Measurements from ENCODE around the gene OCLN. TPM values are rescaled to one million over a fixed set of nuclear protein-coding genes. Genes with fewer than 3 reads are reported as not detected.
"Not testable (repeated sequence)": the region's sequence is repeated elsewhere in the genome, so short reads cannot be mapped to it uniquely, and the experiment has no call there.

Gene OCLN
- 100 to 1,000 TPM in 1 of 4 donors, 10 to 100 TPM in 3; 74.9 to 112 (median 92.4) TPM for total RNA-seq

- H3K36me3 ChIP-seq: no peaks in the 10 kb centered on the region
- DNase-seq: peak; percentile 85
- H3K4me3 ChIP-seq: peak within 1 kb of the TSS; percentile 60 to 66 (median 65)
- WGBS, 2 donors (ENCODE audit: low coverage in 1 of 2): 3% methylated on average over 45 of the region's 56 CpGs; no CpG with 5 or more reads in 1 of the 2 donors
- intact Hi-C loops (cut with DNase I; ENCODE audit: low total_unique reads): no loop called here
- H3K9me3 ChIP-seq: no peaks in the 10 kb centered on the region
- peak in 3 of 5 experiments; percentile 19 to 58 (median 35) for TF ChIP-seq CTCF (IDR thresholded peaks at IDR 0.05)
- TF ChIP-seq POLR2AphosphoS5 (IDR thresholded peaks at IDR 0.05): peak; percentile 65 to 96 (median 90)
- TF ChIP-seq EP300 (IDR thresholded peaks at IDR 0.05; ENCODE audit: low read depth): no peak
- peak; percentile 96 for TF ChIP-seq POLR2A (IDR thresholded peaks at IDR 0.05)
- peak within 1 kb of the TSS; percentile 86 to 92 (median 88) for H3K27ac ChIP-seq
- in situ Hi-C loops (cut with MboI; ENCODE audit: low pct_ligation_motif_present in 1 of 4, low pct_unique_long_range_greater_than_20kb in 1 of 4, low sequenced_read_pairs in 3 of 4): no loop called here
- peaks cover 40% of the 10 kb centered on the region for H3K27me3 ChIP-seq
- peaks cover 0 to 40% (median 11%) of the 10 kb centered on the region in 4 donors for H3K4me1 ChIP-seq
These were observed at the start of gene OCLN for GRCh38 chr5:69492391-69492922. OCLN (plus strand) TSS chr5:69492790; CDS start chr5:69504245, 11,455 bp downstream.

GRCh38 chr5:69444127-69444754 lies 48.3 kb upstream of the OCLN start:
- Histone ChIP-seq H3K9me3 (no peaks in the 10 kb centered on the region), H3K4me1 (no peaks in the 10 kb centered on the region), H3K36me3 (no peaks in the 10 kb centered on the region), H3K27me3 (no peaks in the 10 kb centered on the region), H3K27ac (no peak overlapping the region), H3K4me3 (no peak overlapping the region)
- 88% methylated on average over 4 to 7 of the region's 7 CpGs for WGBS, 2 donors (ENCODE audit: low coverage in 1 of 2)
- in situ Hi-C loops (cut with MboI; ENCODE audit: low pct_ligation_motif_present in 1 of 4, low pct_unique_long_range_greater_than_20kb in 1 of 4, low sequenced_read_pairs in 3 of 4): no loop called here
- TF ChIP-seq CTCF (IDR thresholded peaks at IDR 0.05): no peak
- TF ChIP-seq EP300 (IDR thresholded peaks at IDR 0.05; ENCODE audit: low read depth): no peak
- no peak for TF ChIP-seq POLR2AphosphoS5 (IDR thresholded peaks at IDR 0.05)
- TF ChIP-seq POLR2A (IDR thresholded peaks at IDR 0.05): no peak
- intact Hi-C loops (cut with DNase I; ENCODE audit: low total_unique reads): no loop called here
- DNase-seq: no peak

- no peak for TF ChIP-seq POLR2AphosphoS5 (IDR thresholded peaks at IDR 0.05)
- no peak for TF ChIP-seq CTCF (IDR thresholded peaks at IDR 0.05)
- no peak for TF ChIP-seq POLR2A (IDR thresholded peaks at IDR 0.05)
- TF ChIP-seq EP300 (IDR thresholded peaks at IDR 0.05; ENCODE audit: low read depth): no peak
- Histone ChIP-seq H3K4me1 (peaks cover 0 to 18% (median 11%) of the 10 kb centered on the region in 4 donors), H3K27ac (no peak overlapping the region), H3K4me3 (no peak overlapping the region), H3K36me3 (no peaks in the 10 kb centered on the region), H3K9me3 (no peaks in the 10 kb centered on the region), H3K27me3 (no peaks in the 10 kb centered on the region)
- in situ Hi-C loops (cut with MboI; ENCODE audit: low pct_ligation_motif_present in 1 of 4, low pct_unique_long_range_greater_than_20kb in 1 of 4, low sequenced_read_pairs in 3 of 4) (no loop called here), intact Hi-C loops (cut with DNase I; ENCODE audit: low total_unique reads) (no loop called here)
- 88 to 100% methylated on average over 5 to 8 of the region's 8 CpGs for WGBS, 2 donors (ENCODE audit: low coverage in 1 of 2)
- no peak for DNase-seq
These were observed 43.1 kb upstream of the OCLN start for GRCh38 chr5:69449511-69449910.

GRCh38 chr5:69450116-69450515 lies 42.5 kb upstream of the OCLN start:
- no peak for DNase-seq
- no peaks in the 10 kb centered on the region for H3K36me3 ChIP-seq
- no peaks in the 10 kb centered on the region for H3K9me3 ChIP-seq
- H3K27ac ChIP-seq: no peak overlapping the region
- WGBS, 2 donors (ENCODE audit: low coverage in 1 of 2): 91 to 100% methylated on average over 1 of the region's 1 CpG
- H3K4me1 ChIP-seq: peaks cover 0 to 19% (median 12%) of the 10 kb centered on the region in 4 donors
- TF ChIP-seq CTCF (IDR thresholded peaks at IDR 0.05) (no peak), POLR2A (IDR thresholded peaks at IDR 0.05) (no peak), EP300 (IDR thresholded peaks at IDR 0.05; ENCODE audit: low read depth) (no peak), POLR2AphosphoS5 (IDR thresholded peaks at IDR 0.05) (no peak)
- in situ Hi-C loops (cut with MboI; ENCODE audit: low pct_ligation_motif_present in 1 of 4, low pct_unique_long_range_greater_than_20kb in 1 of 4, low sequenced_read_pairs in 3 of 4) (no loop called here), intact Hi-C loops (cut with DNase I; ENCODE audit: low total_unique reads) (no loop called here)
- no peaks in the 10 kb centered on the region for H3K27me3 ChIP-seq
- H3K4me3 ChIP-seq: no peak overlapping the region

- in situ Hi-C loops (cut with MboI; ENCODE audit: low pct_ligation_motif_present in 1 of 4, low pct_unique_long_range_greater_than_20kb in 1 of 4, low sequenced_read_pairs in 3 of 4); H3K36me3 ChIP-seq; intact Hi-C loops (cut with DNase I; ENCODE audit: low total_unique reads); H3K4me3 ChIP-seq; DNase-seq; H3K27me3 ChIP-seq; H3K27ac ChIP-seq; H3K9me3 ChIP-seq: not testable (repeated sequence)
- 88 to 94% methylated on average over 5 to 8 of the region's 8 CpGs for WGBS, 2 donors (ENCODE audit: low coverage in 1 of 2)
- peaks cover 0 to 23% (median 15%) of the 10 kb centered on the region in 4 donors for H3K4me1 ChIP-seq
These were observed 42.1 kb upstream of the OCLN start for GRCh38 chr5:69450527-69450926.
